Stomach smooth muscle (tissue), 2 donors: ENCODE data around the gene ABLIM2.

Experiments used
- H3K27ac ChIP-seq: one replicate; pipeline ENCODE4 v1.7.0; 2013; ENCODE audit warnings: mild to moderate bottlenecking, low read length, inconsistent platforms
- H3K27me3 ChIP-seq, 2 donors: one replicate each; pipeline ENCODE4 v1.7.0; 2013; ENCODE audit warnings: low read length in 2 of 2; ENCODE audit not compliant: insufficient read depth in 2 of 2, control insufficient read depth in 1 of 2
- H3K36me3 ChIP-seq, 2 donors: one replicate each; pipeline ENCODE4 v1.7.0; 2013; ENCODE audit warnings: low read length in 2 of 2; ENCODE audit not compliant: control insufficient read depth in 2 of 2, insufficient read depth in 2 of 2
- H3K4me1 ChIP-seq: one replicate; pipeline ENCODE4 v1.7.0; 2013; ENCODE audit warnings: low read length; ENCODE audit not compliant: control insufficient read depth, insufficient read depth
- H3K4me3 ChIP-seq, 2 donors: one replicate each; pipeline ENCODE4 v1.7.0; 2013; ENCODE audit warnings: low read length in 2 of 2
- H3K9ac ChIP-seq, 2 donors: one replicate each; pipeline ENCODE4 v1.7.0; 2013; ENCODE audit warnings: low read length in 2 of 2, mild to moderate bottlenecking in 1 of 2
- H3K9me3 ChIP-seq, 2 donors: one replicate each; pipeline ENCODE4 v1.7.0; 2013; ENCODE audit warnings: low read length in 2 of 2; ENCODE audit not compliant: control insufficient read depth in 2 of 2
- donor health status: healthy.
- donor health status: Pancreatic carcinoma.

ABLIM2 gene

DNA sequence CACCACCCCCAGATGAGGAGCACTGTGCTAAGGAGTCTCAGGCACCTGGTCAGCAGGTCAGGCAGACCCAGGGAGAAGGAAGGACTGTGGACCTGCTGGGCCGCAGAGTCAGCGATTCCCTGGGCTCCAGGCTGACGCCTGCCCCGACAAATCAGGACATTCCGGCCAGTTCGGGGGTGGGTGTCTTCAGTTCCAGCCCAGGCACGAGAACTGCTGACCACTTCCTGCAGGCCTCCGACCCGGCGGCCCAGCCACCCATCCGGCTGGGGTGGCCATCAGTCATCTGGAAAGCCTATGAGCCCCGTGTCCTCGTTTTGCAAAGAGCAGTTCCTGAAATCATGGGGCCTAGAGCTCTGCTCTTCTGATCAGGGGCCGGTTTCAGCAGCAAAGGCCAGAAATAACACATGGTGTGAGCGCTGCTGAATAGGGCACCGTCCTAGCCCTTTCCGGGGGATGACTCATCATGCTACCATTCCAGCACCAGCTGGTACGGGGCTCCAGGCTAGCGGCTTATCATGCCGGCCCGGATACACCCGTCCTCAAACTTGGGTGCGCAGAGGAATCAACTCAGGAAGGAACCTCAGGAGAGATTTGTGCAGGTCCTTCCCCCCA is 32.6 kb upstream of the ABLIM2 start:
- Histone ChIP-seq H3K27me3 (no peaks in the 10 kb centered on the region), H3K4me1 (peaks cover 6% of the 10 kb centered on the region), H3K4me3 (no peak overlapping the region), H3K36me3 (no peaks in the 10 kb centered on the region), H3K27ac (no peak overlapping the region), H3K9ac (no peak overlapping the region), H3K9me3 (no peaks in the 10 kb centered on the region)

DNA sequence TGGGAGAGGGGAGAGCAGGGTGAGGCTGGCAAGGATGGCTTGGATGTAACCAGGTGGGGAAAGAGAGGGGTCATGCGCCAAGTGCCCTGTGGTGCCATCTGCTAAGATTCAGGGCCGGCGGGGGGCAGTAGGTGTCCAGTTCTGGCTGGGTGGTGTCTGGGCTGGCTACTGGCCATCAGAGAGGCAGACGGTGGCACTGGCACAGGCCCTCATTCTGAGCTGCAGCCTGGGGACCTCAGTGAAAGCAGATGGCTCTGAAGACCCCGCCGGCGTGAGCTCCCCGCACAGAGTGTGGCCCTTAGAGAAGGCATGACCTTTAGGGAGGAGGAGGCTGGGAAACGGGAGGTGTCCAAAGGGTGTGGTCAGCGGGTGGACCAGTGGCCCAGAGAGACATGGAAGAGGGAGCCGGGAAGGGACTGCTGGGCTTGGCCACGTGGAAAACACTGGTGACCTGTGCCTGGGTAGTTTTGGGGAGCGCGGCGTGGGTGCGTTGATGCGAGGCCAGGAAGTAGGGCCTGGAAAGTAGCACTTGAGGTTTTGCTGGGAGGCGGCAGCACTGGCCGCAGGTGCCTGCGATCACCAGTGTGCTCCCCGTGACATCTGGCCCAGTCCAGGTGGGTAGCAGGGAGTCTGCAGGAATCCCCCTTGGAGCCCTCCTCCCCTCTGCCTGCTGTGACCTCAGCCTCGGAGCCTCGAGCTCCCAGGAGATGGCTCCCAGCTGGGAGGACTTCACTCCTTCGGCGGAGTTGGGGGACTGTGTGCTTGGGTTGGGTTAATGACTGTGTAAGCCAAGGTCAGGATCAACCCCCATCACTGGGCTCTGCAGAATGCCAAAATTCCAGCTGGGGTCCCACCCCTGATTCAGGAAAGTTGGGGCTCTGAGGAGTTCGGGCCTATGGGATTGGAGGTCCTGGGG is 31.2 kb upstream of the ABLIM2 start:
- no peak overlapping the region for H3K27ac ChIP-seq
- peaks cover 6% of the 10 kb centered on the region for H3K4me1 ChIP-seq
- no peaks in the 10 kb centered on the region for H3K36me3 ChIP-seq
- no peak overlapping the region for H3K9ac ChIP-seq
- no peaks in the 10 kb centered on the region for H3K9me3 ChIP-seq
- no peak overlapping the region for H3K4me3 ChIP-seq
- H3K27me3 ChIP-seq = no peaks in the 10 kb centered on the region

GRCh38 chr4:8188743-8189550 is 30.3 kb upstream of the ABLIM2 start:
- H3K9ac ChIP-seq = no peak overlapping the region
- H3K4me3 ChIP-seq = no peak overlapping the region
- no peaks in the 10 kb centered on the region for H3K27me3 ChIP-seq
- peaks cover 6% of the 10 kb centered on the region for H3K4me1 ChIP-seq
- H3K9me3 ChIP-seq = no peaks in the 10 kb centered on the region
- H3K27ac ChIP-seq = no peak overlapping the region
- no peaks in the 10 kb centered on the region for H3K36me3 ChIP-seq

DNA sequence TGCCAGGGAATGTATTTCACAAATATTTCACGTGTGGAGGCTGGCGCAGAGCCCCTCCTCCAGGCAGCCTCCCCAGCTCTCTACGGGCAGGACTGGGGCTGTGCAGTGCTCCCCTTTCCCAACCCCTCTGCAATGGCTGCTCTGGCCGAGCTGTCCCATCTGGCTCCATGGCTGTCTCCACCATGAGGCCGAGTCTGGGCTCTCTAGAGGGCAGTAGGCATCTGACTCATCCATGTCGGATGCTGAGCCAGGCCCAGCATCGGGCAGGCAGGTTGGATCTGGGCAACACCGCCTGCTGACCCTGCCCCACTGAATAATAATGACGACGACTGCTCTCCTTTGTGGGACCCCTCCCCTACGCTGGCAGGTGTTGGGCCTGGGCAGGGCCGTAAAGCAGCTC is 29.5 kb upstream of the ABLIM2 start:
- Histone ChIP-seq H3K4me1 (peaks cover 8% of the 10 kb centered on the region), H3K36me3 (no peaks in the 10 kb centered on the region), H3K9ac (no peak overlapping the region), H3K27ac (no peak overlapping the region), H3K9me3 (no peaks in the 10 kb centered on the region), H3K4me3 (no peak overlapping the region), H3K27me3 (no peaks in the 10 kb centered on the region)

DNA sequence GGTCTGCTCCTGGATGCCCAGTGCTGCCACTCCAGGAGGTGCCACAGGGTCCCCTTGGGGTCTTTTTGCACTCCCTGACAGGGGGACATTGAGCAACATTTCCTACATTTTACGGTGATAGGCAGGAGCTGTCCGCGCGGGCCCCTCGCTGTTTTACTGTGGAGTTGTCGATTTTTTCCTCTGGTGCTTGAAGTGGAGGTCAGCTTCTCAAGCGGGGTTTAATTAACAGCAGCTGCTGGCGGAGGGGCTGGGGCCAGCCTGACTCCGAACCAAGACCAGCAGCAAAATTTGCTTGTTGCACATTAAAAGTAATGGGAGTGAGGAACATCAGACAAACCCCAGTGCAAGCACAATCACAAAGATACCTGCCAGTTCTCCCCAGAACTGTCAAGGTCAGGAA is 27.3 kb upstream of the ABLIM2 start:
- H3K9ac ChIP-seq = no peak overlapping the region
- H3K9me3 ChIP-seq = no peaks in the 10 kb centered on the region
- peaks cover 2 to 4% of the 10 kb centered on the region in 2 donors for H3K27me3 ChIP-seq
- no peak overlapping the region for H3K4me3 ChIP-seq
- H3K36me3 ChIP-seq = no peaks in the 10 kb centered on the region
- H3K4me1 ChIP-seq = peaks cover 8% of the 10 kb centered on the region
- no peak overlapping the region for H3K27ac ChIP-seq

DNA sequence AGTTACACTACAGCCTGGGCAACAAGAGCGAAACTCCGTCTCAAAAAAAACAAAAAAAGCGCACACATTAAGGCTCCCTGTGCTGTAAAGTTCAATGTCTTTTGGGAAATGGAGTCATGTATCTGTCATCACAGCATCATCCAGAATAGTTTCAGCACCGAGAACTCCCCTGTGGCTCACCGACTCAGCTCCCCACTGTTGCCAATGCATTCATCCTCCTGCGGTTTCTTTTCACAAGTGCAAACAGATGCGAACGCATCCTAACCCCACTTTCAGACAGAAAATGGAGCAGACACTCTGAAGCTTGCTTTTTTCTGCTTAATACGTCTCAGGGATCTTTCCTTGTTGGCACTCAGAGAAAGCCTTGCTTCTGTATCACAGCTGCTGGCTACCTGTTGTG is 26.7 kb upstream of the ABLIM2 start:
- H3K27ac ChIP-seq = no peak overlapping the region
- H3K36me3 ChIP-seq = no peaks in the 10 kb centered on the region
- H3K9ac ChIP-seq = no peak overlapping the region
- H3K4me1 ChIP-seq = peaks cover 6% of the 10 kb centered on the region
- no peak overlapping the region for H3K4me3 ChIP-seq
- H3K9me3 ChIP-seq = no peaks in the 10 kb centered on the region
- peaks cover 2 to 4% of the 10 kb centered on the region in 2 donors for H3K27me3 ChIP-seq

DNA sequence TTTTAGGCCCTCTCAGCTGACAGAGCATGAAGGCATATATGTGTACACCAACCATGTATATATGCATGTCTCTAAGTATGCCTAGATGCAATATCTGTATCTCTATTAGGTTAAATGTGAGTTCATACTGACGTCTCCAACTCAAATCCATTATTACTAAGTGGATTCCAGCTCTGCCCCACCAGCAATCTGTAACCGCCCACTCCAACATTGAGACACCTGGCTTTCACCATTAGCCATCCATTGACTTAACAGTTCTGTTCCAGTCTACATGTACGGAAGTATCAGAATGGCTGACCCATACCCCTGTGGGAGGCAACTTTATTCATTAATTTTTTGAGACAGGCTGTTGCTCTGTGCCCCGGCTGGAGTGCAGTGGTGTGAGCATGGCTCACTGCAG is 25.4 kb upstream of the ABLIM2 start:
- H3K4me1 ChIP-seq = peaks cover 2% of the 10 kb centered on the region
- H3K36me3 ChIP-seq = no peaks in the 10 kb centered on the region
- H3K27me3 ChIP-seq = peaks cover 3 to 4% of the 10 kb centered on the region in 2 donors
- H3K4me3 ChIP-seq = no peak overlapping the region
- H3K9ac ChIP-seq = no peak overlapping the region
- H3K9me3 ChIP-seq = no peaks in the 10 kb centered on the region
- no peak overlapping the region for H3K27ac ChIP-seq

DNA sequence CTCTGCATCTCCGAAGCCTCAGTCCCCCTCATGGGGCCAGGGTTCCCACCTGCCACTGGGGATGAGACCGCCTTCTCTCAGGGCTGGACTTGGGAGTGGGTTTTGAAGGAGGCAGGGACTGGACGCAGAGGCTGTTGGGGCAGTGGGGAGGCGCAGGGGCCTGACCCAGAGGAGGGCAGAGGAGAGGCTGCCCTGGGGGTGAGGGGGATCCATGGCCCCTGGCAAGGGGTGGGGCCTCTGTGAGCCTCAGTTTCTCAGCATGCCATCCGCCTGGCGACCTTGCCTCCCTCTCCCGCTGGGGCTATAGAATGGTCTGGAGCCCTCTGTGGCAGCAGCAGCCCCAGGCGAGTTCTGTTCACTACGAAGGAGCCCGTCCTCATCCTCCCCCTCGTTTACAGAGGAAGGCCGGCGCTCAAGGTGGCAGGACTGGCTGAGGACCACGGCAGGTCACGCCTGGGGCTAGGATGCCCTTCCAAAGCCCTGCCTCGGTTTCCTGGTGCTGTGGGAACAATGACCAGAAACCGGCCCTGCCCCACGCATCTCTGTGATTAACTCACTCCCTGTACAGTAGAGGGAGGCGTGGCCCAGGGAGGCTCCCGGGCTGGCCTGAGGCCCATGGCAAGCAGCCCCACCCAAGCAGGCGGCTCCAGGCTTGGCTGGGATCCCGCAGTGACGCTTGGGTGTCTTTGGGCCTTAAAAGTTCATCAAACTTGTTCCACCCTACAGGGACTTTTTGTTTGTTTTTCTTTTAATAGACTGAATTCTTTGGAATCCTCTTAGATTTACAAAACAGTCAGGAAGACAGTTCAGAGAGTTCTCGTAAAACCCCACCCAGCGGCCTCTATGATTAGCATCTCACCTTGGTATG is 24.5 kb upstream of the ABLIM2 start:
- no peak overlapping the region for H3K27ac ChIP-seq
- no peak overlapping the region for H3K4me3 ChIP-seq
- H3K36me3 ChIP-seq = no peaks in the 10 kb centered on the region
- no peaks in the 10 kb centered on the region for H3K9me3 ChIP-seq
- H3K27me3 ChIP-seq = peaks cover 4% of the 10 kb centered on the region in 2 donors
- H3K9ac ChIP-seq = no peak overlapping the region
- peaks cover 2% of the 10 kb centered on the region for H3K4me1 ChIP-seq

- H3K27ac ChIP-seq = no peak overlapping the region
- no peak overlapping the region for H3K4me3 ChIP-seq
- peaks cover 2% of the 10 kb centered on the region for H3K4me1 ChIP-seq
- H3K36me3 ChIP-seq = no peaks in the 10 kb centered on the region
- no peak overlapping the region for H3K9ac ChIP-seq
- H3K27me3 ChIP-seq = peaks cover 4% of the 10 kb centered on the region in 2 donors
- H3K9me3 ChIP-seq = no peaks in the 10 kb centered on the region
These were observed 23.7 kb upstream of the ABLIM2 start for GRCh38 chr4:8182294-8182693.

- no peaks in the 10 kb centered on the region for H3K9me3 ChIP-seq
- H3K9ac ChIP-seq = no peak overlapping the region
- no peak overlapping the region for H3K4me3 ChIP-seq
- H3K27ac ChIP-seq = no peak overlapping the region
- H3K27me3 ChIP-seq = peaks cover 4% of the 10 kb centered on the region in 2 donors
- peaks cover 2% of the 10 kb centered on the region for H3K4me1 ChIP-seq
- H3K36me3 ChIP-seq = no peaks in the 10 kb centered on the region
These were observed 23.2 kb upstream of the ABLIM2 start for GRCh38 chr4:8181844-8182243.
